ENCODE results near the gene NOS1AP.

The NOS1AP gene

GRCh38 chr1:162383516-162383915 lies 314.0 kb downstream of the NOS1AP start:
- DNase-seq, result peak in 1 of 2 donors; percentile 42
- Histone ChIP-seq H3K9me3 (no peaks in the 10 kb centered on the region), H3K4me3 (no peak overlapping the region), H3K4me1 (no peaks in the 10 kb centered on the region), H3K27ac (no peak overlapping the region), H3K36me3 (peaks cover 0 to 43% (median 0%) of the 10 kb centered on the region in 3 donors), H3K27me3 (no peaks in the 10 kb centered on the region)
- no peak for TF ChIP-seq CTCF (IDR thresholded peaks at IDR 0.05)
- intact Hi-C loops (cut with DNase I; ENCODE audit: low total_unique reads), result no loop called here

GRCh38 chr1:162384116-162384515 lies 314.6 kb downstream of the NOS1AP start:
- Histone ChIP-seq H3K36me3 (peaks cover 0 to 43% (median 0%) of the 10 kb centered on the region in 3 donors), H3K9me3 (no peaks in the 10 kb centered on the region), H3K4me3 (no peak overlapping the region), H3K27me3 (no peaks in the 10 kb centered on the region), H3K4me1 (no peaks in the 10 kb centered on the region), H3K27ac (no peak overlapping the region)
- intact Hi-C loops (cut with DNase I; ENCODE audit: low total_unique reads), result no loop called here
- TF ChIP-seq CTCF (IDR thresholded peaks at IDR 0.05), result no peak
- DNase-seq, result peak in 1 of 2 donors; percentile 37

GRCh38 chr1:162384601-162385279 lies 315.2 kb downstream of the NOS1AP start:
- intact Hi-C loops (cut with DNase I; ENCODE audit: low total_unique reads), result no loop called here
- H3K4me3 ChIP-seq, result no peak overlapping the region
- H3K27me3 ChIP-seq, result no peaks in the 10 kb centered on the region
- no peak overlapping the region for H3K27ac ChIP-seq
- no peak for TF ChIP-seq CTCF (IDR thresholded peaks at IDR 0.05)
- H3K36me3 ChIP-seq, result peaks cover 0 to 43% (median 0%) of the 10 kb centered on the region in 3 donors
- DNase-seq, result peak in 1 of 2 donors; percentile 44
- no peaks in the 10 kb centered on the region for H3K4me1 ChIP-seq
- H3K9me3 ChIP-seq, result no peaks in the 10 kb centered on the region

- peaks cover 0 to 5% of the 10 kb centered on the region in 2 donors for H3K27me3 ChIP-seq
- H3K9me3 ChIP-seq, result no peaks in the 10 kb centered on the region
- no peak for DNase-seq
- no peaks in the 10 kb centered on the region for H3K4me1 ChIP-seq
- H3K36me3 ChIP-seq, result peaks cover 0 to 43% (median 0%) of the 10 kb centered on the region in 3 donors
- TF ChIP-seq CTCF (IDR thresholded peaks at IDR 0.05), result no peak
- H3K4me3 ChIP-seq, result no peak overlapping the region
- intact Hi-C loops (cut with DNase I; ENCODE audit: low total_unique reads), result no loop called here
- no peak overlapping the region for H3K27ac ChIP-seq
These were observed 315.8 kb downstream of the NOS1AP start for GRCh38 chr1:162385280-162385623.

- DNase-seq, result peak in 1 of 2 donors; percentile 46
- Histone ChIP-seq H3K27me3 (peaks cover 0 to 9% of the 10 kb centered on the region in 2 donors), H3K9me3 (no peaks in the 10 kb centered on the region), H3K27ac (no peak overlapping the region), H3K4me1 (no peaks in the 10 kb centered on the region), H3K4me3 (no peak overlapping the region), H3K36me3 (peaks cover 0 to 43% (median 0%) of the 10 kb centered on the region in 3 donors)
- TF ChIP-seq CTCF (IDR thresholded peaks at IDR 0.05), result no peak
- intact Hi-C loops (cut with DNase I; ENCODE audit: low total_unique reads), result no loop called here
These were observed 316.2 kb downstream of the NOS1AP start for GRCh38 chr1:162385702-162386101.

Measured in tibial artery (tissue), 4 donors.